ENCODE data around the gene OR6J1.

GRCh38 chr14:22588526-22589095 lies 55.5 kb downstream of the OR6J1 start:
- TF ChIP-seq CTCF (IDR thresholded peaks at IDR 0.05; ENCODE audit: low read depth, low read length, missing input control) (no peak), HNF4A (conservative IDR thresholded peaks at IDR 0.05) (no peak), GABPA (IDR thresholded peaks at IDR 0.05 in 1 of 2, conservative IDR thresholded peaks at IDR 0.05 in 1 of 2) (no peak), RXRA (IDR thresholded peaks at IDR 0.05) (no peak), SP1 (IDR thresholded peaks at IDR 0.05) (no peak), RAD21 (IDR thresholded peaks at IDR 0.05) (no peak), MAX (IDR thresholded peaks at IDR 0.05) (no peak), YY1 (IDR thresholded peaks at IDR 0.05) (no peak), TAF1 (conservative IDR thresholded peaks at IDR 0.05) (no peak), FOXA1 (IDR thresholded peaks at IDR 0.05) (no peak), NR2F2 (IDR thresholded peaks at IDR 0.05) (no peak)
- TF ChIP-seq, protein P1, sequence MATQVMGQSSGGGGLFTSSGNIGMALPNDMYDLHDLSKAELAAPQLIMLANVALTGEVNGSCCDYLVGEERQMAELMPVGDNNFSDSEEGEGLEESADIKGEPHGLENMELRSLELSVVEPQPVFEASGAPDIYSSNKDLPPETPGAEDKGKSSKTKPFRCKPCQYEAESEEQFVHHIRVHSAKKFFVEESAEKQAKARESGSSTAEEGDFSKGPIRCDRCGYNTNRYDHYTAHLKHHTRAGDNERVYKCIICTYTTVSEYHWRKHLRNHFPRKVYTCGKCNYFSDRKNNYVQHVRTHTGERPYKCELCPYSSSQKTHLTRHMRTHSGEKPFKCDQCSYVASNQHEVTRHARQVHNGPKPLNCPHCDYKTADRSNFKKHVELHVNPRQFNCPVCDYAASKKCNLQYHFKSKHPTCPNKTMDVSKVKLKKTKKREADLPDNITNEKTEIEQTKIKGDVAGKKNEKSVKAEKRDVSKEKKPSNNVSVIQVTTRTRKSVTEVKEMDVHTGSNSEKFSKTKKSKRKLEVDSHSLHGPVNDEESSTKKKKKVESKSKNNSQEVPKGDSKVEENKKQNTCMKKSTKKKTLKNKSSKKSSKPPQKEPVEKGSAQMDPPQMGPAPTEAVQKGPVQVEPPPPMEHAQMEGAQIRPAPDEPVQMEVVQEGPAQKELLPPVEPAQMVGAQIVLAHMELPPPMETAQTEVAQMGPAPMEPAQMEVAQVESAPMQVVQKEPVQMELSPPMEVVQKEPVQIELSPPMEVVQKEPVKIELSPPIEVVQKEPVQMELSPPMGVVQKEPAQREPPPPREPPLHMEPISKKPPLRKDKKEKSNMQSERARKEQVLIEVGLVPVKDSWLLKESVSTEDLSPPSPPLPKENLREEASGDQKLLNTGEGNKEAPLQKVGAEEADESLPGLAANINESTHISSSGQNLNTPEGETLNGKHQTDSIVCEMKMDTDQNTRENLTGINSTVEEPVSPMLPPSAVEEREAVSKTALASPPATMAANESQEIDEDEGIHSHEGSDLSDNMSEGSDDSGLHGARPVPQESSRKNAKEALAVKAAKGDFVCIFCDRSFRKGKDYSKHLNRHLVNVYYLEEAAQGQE (IDR thresholded peaks at IDR 0.05), result no peak
